ENCODE measurements around the gene MACROD1.
A peak's percentile ranks its signal among the peaks of the same experiment; 100 is the strongest.

Gene MACROD1

DNA sequence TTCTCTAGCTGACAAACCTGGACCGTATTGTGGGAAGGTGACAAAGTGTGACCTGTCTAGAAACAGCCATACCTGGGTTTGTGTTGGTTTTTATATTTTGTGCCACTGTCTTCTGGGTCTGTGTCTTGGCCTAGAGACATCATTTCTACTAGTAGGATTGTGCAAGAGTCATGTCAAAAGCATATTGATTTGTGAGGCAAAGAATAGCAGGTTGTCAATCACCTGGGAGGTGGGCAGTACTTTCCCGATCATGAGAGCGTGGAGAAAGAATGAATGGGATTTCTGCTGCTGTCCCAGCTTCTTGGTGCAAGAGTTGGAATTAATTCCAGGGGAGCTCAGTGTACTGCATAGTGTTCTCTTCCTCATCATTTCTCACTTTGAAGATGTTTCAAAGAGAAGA is 35.6 kb upstream of the MACROD1 start:
- FAIRE-seq = no peak
- DNase-seq (ENCODE audit: insufficient read length, low spot score) = no peak
- TF ChIP-seq, protein P1, sequence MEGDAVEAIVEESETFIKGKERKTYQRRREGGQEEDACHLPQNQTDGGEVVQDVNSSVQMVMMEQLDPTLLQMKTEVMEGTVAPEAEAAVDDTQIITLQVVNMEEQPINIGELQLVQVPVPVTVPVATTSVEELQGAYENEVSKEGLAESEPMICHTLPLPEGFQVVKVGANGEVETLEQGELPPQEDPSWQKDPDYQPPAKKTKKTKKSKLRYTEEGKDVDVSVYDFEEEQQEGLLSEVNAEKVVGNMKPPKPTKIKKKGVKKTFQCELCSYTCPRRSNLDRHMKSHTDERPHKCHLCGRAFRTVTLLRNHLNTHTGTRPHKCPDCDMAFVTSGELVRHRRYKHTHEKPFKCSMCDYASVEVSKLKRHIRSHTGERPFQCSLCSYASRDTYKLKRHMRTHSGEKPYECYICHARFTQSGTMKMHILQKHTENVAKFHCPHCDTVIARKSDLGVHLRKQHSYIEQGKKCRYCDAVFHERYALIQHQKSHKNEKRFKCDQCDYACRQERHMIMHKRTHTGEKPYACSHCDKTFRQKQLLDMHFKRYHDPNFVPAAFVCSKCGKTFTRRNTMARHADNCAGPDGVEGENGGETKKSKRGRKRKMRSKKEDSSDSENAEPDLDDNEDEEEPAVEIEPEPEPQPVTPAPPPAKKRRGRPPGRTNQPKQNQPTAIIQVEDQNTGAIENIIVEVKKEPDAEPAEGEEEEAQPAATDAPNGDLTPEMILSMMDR (IDR thresholded peaks at IDR 0.05; ENCODE audit: insufficient read depth, missing control alignments) = no peak

DNA sequence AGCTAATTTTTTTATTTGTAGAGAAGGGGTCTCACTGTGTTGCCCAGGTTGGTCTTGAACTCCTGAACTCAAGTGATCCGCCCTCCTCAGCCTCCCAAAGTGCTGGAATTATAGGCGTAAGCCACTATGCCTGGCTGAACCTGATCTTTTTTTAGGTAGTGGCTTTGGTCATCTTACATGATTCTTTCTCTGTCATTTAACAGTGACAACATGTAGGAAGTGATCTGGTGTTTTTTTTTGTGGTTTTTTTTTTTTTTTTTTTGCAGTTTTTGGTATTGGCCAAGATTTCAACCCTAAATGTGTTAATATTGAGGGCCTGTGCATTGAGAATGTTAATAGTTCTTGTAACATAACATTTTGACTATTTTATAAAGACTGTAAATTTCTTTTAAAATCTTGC is 32.6 kb upstream of the MACROD1 start:
- TF ChIP-seq, protein P1 (IDR thresholded peaks at IDR 0.05; ENCODE audit: insufficient read depth, missing control alignments) = no peak
- no peak for FAIRE-seq
- DNase-seq (ENCODE audit: insufficient read length, low spot score) = no peak

DNA sequence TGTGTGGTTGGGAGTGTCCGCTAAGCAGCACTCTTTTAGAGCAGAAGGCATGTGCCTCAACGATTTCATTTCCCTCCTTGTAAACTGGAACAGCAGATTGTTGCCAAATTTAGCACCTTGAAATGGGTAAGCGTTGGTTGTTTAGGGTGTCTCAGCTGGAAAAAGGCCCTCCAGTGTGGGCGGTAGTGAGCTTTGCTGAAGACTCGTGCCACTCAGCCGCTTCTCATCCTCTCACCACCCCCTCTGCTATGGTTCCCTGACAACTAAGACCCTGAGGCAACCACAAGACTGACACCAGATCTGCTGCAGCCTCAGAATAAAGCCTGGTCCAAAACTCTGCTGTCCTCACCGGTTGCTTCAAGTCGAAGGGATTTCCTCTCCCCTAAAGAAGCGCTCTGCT is 30.7 kb upstream of the MACROD1 start:
- FAIRE-seq = no peak
- DNase-seq (ENCODE audit: insufficient read length, low spot score) = no peak
- TF ChIP-seq, protein P1 (IDR thresholded peaks at IDR 0.05; ENCODE audit: insufficient read depth, missing control alignments) = no peak

DNA sequence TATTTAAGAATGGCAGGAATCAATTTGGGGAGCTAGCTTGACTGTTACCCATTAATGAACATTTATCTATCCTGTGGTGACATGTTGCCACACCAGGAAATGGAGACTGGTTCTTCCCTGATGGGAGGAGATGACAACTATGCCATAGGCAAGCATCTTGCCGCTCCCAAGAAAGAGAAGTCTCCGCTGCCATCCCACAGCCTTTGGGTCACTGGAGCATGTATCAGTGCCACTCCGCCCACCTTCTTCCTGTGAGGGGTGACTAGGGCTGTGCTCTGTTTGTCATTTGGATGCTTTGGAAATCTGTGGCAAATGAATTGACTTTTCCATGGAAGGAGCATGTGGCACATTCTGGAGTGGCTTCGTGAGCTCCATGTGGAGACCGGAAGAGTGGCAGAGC is 26.5 kb upstream of the MACROD1 start:
- FAIRE-seq = no peak
- TF ChIP-seq, protein P1 (IDR thresholded peaks at IDR 0.05; ENCODE audit: insufficient read depth, missing control alignments) = no peak
- no peak for DNase-seq (ENCODE audit: insufficient read length, low spot score)

DNA sequence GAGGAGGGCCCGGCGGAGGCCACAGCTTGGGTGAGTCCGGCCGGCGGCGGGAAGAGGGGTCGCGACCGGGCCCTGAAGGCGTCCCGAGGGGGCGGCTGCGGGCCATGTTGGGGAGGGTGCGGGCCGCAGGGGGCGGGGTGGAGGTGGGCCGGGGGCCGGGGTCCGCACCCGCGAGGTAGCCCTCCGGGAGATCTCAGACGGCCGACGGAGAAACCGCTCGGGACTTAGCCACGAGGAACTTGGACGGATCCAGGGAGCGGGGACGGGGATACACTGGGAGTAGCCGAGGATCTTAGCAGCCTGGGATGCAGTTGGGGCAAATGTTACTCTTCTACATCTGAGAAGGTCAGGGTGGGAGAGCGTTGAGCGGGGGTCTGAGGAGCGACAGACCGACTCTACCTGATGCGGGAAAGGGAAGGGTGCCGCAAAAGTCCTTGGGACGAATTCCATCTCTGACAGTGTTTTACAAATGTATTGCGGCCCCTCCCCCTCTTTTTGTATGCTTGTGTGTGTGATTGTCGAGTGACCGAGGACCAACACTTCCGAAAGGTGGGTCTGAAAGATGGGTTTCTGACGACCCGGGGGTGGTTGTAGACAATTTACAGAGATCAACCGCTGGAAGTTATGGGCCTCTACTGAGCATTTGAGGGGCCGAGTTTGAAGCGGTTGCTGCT is 20.7 kb upstream of the MACROD1 start:
- TF ChIP-seq, protein P1 (IDR thresholded peaks at IDR 0.05; ENCODE audit: insufficient read depth, missing control alignments) = no peak
- FAIRE-seq (no peak), DNase-seq (ENCODE audit: insufficient read length, low spot score) (no peak)

DNA sequence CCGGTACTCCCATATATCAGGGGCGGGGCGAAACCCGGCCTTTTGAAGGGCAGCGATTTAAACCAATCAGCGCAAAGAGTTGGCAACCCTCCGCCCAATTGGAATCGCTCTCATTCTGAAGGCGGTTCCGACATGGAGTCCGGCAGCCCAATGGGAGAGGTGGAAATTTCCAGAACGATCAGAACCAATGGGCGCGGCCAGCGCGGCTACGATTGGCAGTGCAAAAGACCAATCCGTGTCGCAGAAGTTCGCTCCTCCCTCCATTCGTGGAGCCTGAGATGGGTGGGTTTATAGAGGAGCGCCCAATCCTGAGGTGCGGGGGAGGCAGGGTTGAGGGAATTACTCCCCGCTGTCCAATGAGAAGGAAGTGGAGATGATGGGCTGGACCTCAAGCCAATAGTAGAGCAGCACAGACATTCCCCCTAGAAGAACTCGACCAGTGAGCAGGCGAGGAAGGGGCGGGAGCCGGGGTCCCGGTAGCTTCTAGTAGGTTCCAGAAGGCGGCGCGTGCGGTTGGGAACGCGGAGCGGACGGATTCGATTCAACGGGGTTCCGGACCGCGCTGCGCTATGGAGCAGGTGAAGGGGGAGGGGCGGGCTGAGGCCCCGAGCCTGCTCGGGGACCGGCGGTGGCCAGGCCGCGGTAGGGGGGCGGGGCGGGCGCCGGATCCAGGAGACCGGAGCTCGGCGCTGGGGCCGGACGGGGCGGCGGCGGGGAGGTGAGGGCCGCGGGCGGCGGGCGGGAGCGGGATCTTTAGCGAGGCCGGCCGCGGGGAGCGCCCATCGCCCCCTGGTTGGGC is 20.0 kb upstream of the MACROD1 start, which contains the start of gene STIP1:
STIP1 (plus strand) TSS at position 479 of the 799 bp plus-strand sequence; CDS start at position 570, 91 bp downstream.
- DNase-seq (ENCODE audit: insufficient read length, low spot score) (peak; percentile 88), FAIRE-seq (no peak)
- TF ChIP-seq, protein P1 (IDR thresholded peaks at IDR 0.05; ENCODE audit: insufficient read depth, missing control alignments) = peak; percentile 12
